Right cardiac atrium (tissue), 5 donors: ENCODE data around the gene DIO1. TPM values are rescaled to one million over a fixed set of nuclear protein-coding genes. Genes with fewer than 3 reads are reported as not detected.

ENCODE experiments used
- ATAC-seq, 2 donors: fragments of 200-7000 bp; cut with Tn5 transposase; one replicate each; pipeline versions ENCODE4 v1.8.0 to v1.9.1; 2020; ENCODE audit warnings: moderate library complexity in 2 of 2, mild to moderate bottlenecking in 1 of 2
- DNase-seq, 3 donors: peaks; one replicate each; pipeline ENCODE4 v3.0.0-alpha.2; 2020
- H3K27ac ChIP-seq: one replicate; pipeline ENCODE4 v1.5.1; 2013; ENCODE audit warnings: mild to moderate bottlenecking, low read length, control low read depth, moderate library complexity
- H3K27me3 ChIP-seq: one replicate; pipeline ENCODE4 v1.6.1; 2013; ENCODE audit not compliant: control insufficient read depth, insufficient read depth
- H3K4me1 ChIP-seq: one replicate; pipeline ENCODE4 v1.6.1; 2013; ENCODE audit warnings: low read length; ENCODE audit not compliant: control insufficient read depth, insufficient read depth
- H3K4me3 ChIP-seq: one replicate; pipeline ENCODE4 v1.5.1; 2013; ENCODE audit warnings: low read length, control low read depth
- H3K9me3 ChIP-seq: one replicate; pipeline ENCODE4 v1.6.1; 2013; ENCODE audit warnings: low read length; ENCODE audit not compliant: control insufficient read depth
- WGBS: extraction: QIAGEN DNeasy Blood & Tissue Kit; methylation state at CpG from one replicate; pipeline ENCODE4 v1.1.7; 2013; 5-methylcytosine and 5-hydroxymethylcytosine counted together
- intact Hi-C, 4 donors: fragments of 100-400 bp; cut with DNase I; formaldehyde crosslinking; loops; one replicate each; pipeline versions ENCODE4 v1.11.0 to v1.14.0; 2022 to 2023
- polyA plus RNA-seq: library from polyadenylated mRNA; stranded (reverse); fragments of 200-250 nt; gene quantifications from one replicate; pipeline ENCODE4 v1.2.3, GENCODE V29; 2013
- total RNA-seq, 4 donors: library from RNA; stranded (reverse); fragmentation: NEBNext Ultra II Directional; extraction: Animal tissue kit (Norgen Biotek cat#: 25700); gene quantifications; one replicate each; pipeline ENCODE4 v1.2.1, GENCODE V29; 2021
- donor health status: healthy with polysubstance abuse.
- donor health status: DM: no; HTN: yes; CAD: no.
- donor health status: DM: no; HTN: no; CAD: no.
- donor health status: DM: no; HTN: yes; CAD: no; lungs with severe emphysema.
- donor health status: DM: yes; HTN: yes; CAD: no.

DIO1 gene
- total and polyA plus RNA-seq, 5 donors = not detected

GRCh38 chr1:53943090-53943489 is 49.1 kb downstream of the DIO1 start:
- intact Hi-C loops = loop anchor here in 2 of 4 donors (2.0 to 10.0 kb wide), 2 partner anchors 48 to 66 kb away; partner anchors contain the start of gene DIO1 (in 1 of the 2)
- Histone ChIP-seq H3K27ac (no peak overlapping the region), H3K27me3 (no peaks in the 10 kb centered on the region), H3K4me3 (no peak overlapping the region), H3K4me1 (peaks cover 5% of the 10 kb centered on the region), H3K9me3 (no peaks in the 10 kb centered on the region)
- DNase-seq (no peak), ATAC-seq (no peak)
- WGBS = 97% methylated on average over 6 of the region's 6 CpGs

- 95% methylated on average over 14 of the region's 14 CpGs for WGBS
Measured at GRCh38 chr1:53943490-53944043, 49.6 kb downstream of the DIO1 start.

GRCh38 chr1:53944469-53945182 is 50.6 kb downstream of the DIO1 start:
- no peak for DNase-seq
- intact Hi-C loops = loop anchor here in 3 of 4 donors (5.0 to 10.0 kb wide), 3 partner anchors 50 to 67 kb away; partner anchors contain the start of gene DIO1 (in 2 of the 3)
- peaks cover 5% of the 10 kb centered on the region for H3K4me1 ChIP-seq

More at GRCh38 chr1:53943490-53944043, 49.6 kb downstream of the DIO1 start:
- Histone ChIP-seq H3K4me3 (no peak overlapping the region), H3K9me3 (no peaks in the 10 kb centered on the region), H3K4me1 (peaks cover 5% of the 10 kb centered on the region), H3K27me3 (no peaks in the 10 kb centered on the region), H3K27ac (no peak overlapping the region)
- no peak for DNase-seq
- intact Hi-C loops = loop anchor here in 2 of 4 donors (2.0 to 10.0 kb wide), 2 partner anchors 49 to 67 kb away; partner anchors contain the start of gene DIO1 (in 1 of the 2)
- ATAC-seq = no peak

GRCh38 chr1:53945183-53945432 is 51.1 kb downstream of the DIO1 start:
- intact Hi-C loops = loop anchor here in 3 of 4 donors (5.0 to 10.0 kb wide), 3 partner anchors 50 to 68 kb away; partner anchors contain the start of gene DIO1 (in 2 of the 3)

More at GRCh38 chr1:53944469-53945182, 50.6 kb downstream of the DIO1 start:
- H3K27ac ChIP-seq = peak overlapping the region; percentile 32
- ATAC-seq = no peak
- WGBS = 63% methylated on average over 20 of the region's 20 CpGs
- H3K9me3 ChIP-seq = no peaks in the 10 kb centered on the region
- no peaks in the 10 kb centered on the region for H3K27me3 ChIP-seq
- peak overlapping the region; percentile 67 for H3K4me3 ChIP-seq

GRCh38 chr1:53945433-53946251 is 51.7 kb downstream of the DIO1 start, which contains the start of gene IFT25:
TSS of gene IFT25 (minus strand) at chr1:53945699. CDS start at chr1:53940082, 5,617 bp downstream.
- ATAC-seq (peak; percentile 96 to 97), DNase-seq (peak; percentile 96 to 99 (median 98))
- under 1% methylated on average over 90 of the region's 90 CpGs for WGBS
- peak within 1 kb of the TSS; percentile 67 for H3K4me3 ChIP-seq
- H3K9me3 ChIP-seq = no peaks in the 10 kb centered on the region
- H3K27ac ChIP-seq = peak within 1 kb of the TSS; percentile 82
- intact Hi-C loops = loop anchor here in 3 of 4 donors (5.0 to 10.0 kb wide), 3 partner anchors 51 to 68 kb away; partner anchors contain the start of gene DIO1 (in 2 of the 3)
- no peaks in the 10 kb centered on the region for H3K27me3 ChIP-seq
- H3K4me1 ChIP-seq = peaks cover 5% of the 10 kb centered on the region

More at GRCh38 chr1:53945183-53945432, 51.1 kb downstream of the DIO1 start:
- ATAC-seq (no peak), DNase-seq (no peak)
- Histone ChIP-seq H3K27ac (peak overlapping the region; percentile 76), H3K4me1 (peaks cover 5% of the 10 kb centered on the region), H3K9me3 (no peaks in the 10 kb centered on the region), H3K4me3 (peak overlapping the region; percentile 67), H3K27me3 (no peaks in the 10 kb centered on the region)
- WGBS = under 1% methylated on average over 16 of the region's 16 CpGs

- WGBS = 2% methylated on average over 58 of the region's 58 CpGs
- DNase-seq (no peak), ATAC-seq (peak; percentile 91)
- H3K27ac ChIP-seq = peak within 1 kb of the TSS; percentile 82
- H3K27me3 ChIP-seq = no peaks in the 10 kb centered on the region
- H3K9me3 ChIP-seq = no peaks in the 10 kb centered on the region
- H3K4me1 ChIP-seq = peaks cover 5% of the 10 kb centered on the region
- peak within 1 kb of the TSS; percentile 67 for H3K4me3 ChIP-seq
- intact Hi-C loops = loop anchor here in 3 of 4 donors (5.0 to 10.0 kb wide), 3 partner anchors 52 to 69 kb away; partner anchors contain the start of gene DIO1 (in 2 of the 3)
Measured at GRCh38 chr1:53946252-53947171, 52.5 kb downstream of the DIO1 start, which contains the start of gene LRRC42. TSS of gene LRRC42 (plus strand) at chr1:53946350. CDS start at chr1:53952000, 5,650 bp downstream.

- no peaks in the 10 kb centered on the region for H3K27me3 ChIP-seq
- intact Hi-C loops = loop anchor here in 3 of 4 donors (5.0 to 10.0 kb wide), 3 partner anchors 53 to 70 kb away; partner anchors contain the start of gene DIO1 (in 2 of the 3)
- H3K4me1 ChIP-seq = peaks cover 5% of the 10 kb centered on the region
- 51% methylated on average over 6 of the region's 6 CpGs for WGBS
- peak overlapping the region; percentile 12 for H3K27ac ChIP-seq
- peak overlapping the region; percentile 67 for H3K4me3 ChIP-seq
- ATAC-seq = no peak
- no peak for DNase-seq
- H3K9me3 ChIP-seq = no peaks in the 10 kb centered on the region
Measured at GRCh38 chr1:53947172-53947907, 53.4 kb downstream of the DIO1 start.

- Histone ChIP-seq H3K27me3 (no peaks in the 10 kb centered on the region), H3K4me1 (peaks cover 5% of the 10 kb centered on the region), H3K27ac (no peak overlapping the region), H3K4me3 (no peak overlapping the region), H3K9me3 (no peaks in the 10 kb centered on the region)
- intact Hi-C loops = loop anchor here in 3 of 4 donors (5.0 to 10.0 kb wide), 3 partner anchors 53 to 71 kb away; partner anchors contain the start of gene DIO1 (in 2 of the 3)
- ATAC-seq = no peak
- WGBS = 87% methylated on average over 5 of the region's 5 CpGs
- no peak for DNase-seq
Measured at GRCh38 chr1:53948291-53948690, 54.3 kb downstream of the DIO1 start.
